Measurements from ENCODE around the gene CYP2C19. TPM values are rescaled to one million over a fixed set of nuclear protein-coding genes. Genes with fewer than 3 reads are reported as not detected.

CYP2C19 gene
- total RNA-seq, 2 donors from 2014 or later, result not detected

DNA sequence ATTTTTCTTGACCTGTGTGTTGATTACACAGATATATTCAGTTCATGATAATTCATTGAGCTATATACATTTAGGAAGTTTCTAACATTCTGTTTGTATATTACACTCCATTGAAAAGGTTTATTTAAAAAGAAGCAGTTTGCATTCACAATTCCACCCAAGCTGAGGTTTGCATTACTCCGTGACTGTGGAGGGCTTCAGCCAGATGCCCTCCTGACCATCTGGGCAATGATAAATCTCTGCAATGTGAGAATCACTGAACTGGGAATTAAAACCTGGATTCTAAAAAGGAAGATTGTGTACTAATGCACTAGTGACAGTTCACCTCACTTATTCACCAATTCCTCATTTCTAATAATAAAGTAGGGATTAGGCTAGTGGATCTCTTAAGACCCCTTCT lies 139.6 kb downstream of the CYP2C19 start:
- no peaks in the 10 kb centered on the region for H3K9me3 ChIP-seq (ENCODE audit: control insufficient read depth, low read length, poor library complexity, severe bottlenecking)
- ATAC-seq (no peak), DNase-seq (no peak)
- Mint-ChIP-seq H3K36me3 (ENCODE audit: low read depth) (no peaks in the 10 kb centered on the region), H3K4me3 (no peak overlapping the region), H3K27me3 (no peaks in the 10 kb centered on the region), H3K27ac (no peak overlapping the region), H3K4me1 (no peaks in the 10 kb centered on the region)

GRCh38 chr10:94902570-94902969 lies 140.1 kb downstream of the CYP2C19 start:
- no peaks in the 10 kb centered on the region for H3K36me3 Mint-ChIP-seq (ENCODE audit: low read depth)
- H3K4me3 Mint-ChIP-seq, result no peak overlapping the region
- no peak for ATAC-seq
- no peaks in the 10 kb centered on the region for H3K4me1 Mint-ChIP-seq
- no peaks in the 10 kb centered on the region for H3K27me3 Mint-ChIP-seq
- no peaks in the 10 kb centered on the region for H3K9me3 ChIP-seq (ENCODE audit: control insufficient read depth, low read length, poor library complexity, severe bottlenecking)
- H3K27ac Mint-ChIP-seq, result no peak overlapping the region
- DNase-seq, result no peak

Other genes starting within 250 kb of the CYP2C19 start
- 10 to 100 TPM; 12.4 to 22.1 TPM for gene HELLS, start 216.9 kb upstream of the CYP2C19 start, total RNA-seq
- not detected for gene CYP2C18, start 79.0 kb upstream of the CYP2C19 start, total RNA-seq
- not detected for gene CYP2C9, start 176.0 kb downstream of the CYP2C19 start, total RNA-seq